GM21717 (cell line): ENCODE measurements around the gene ZNF408.
"Not testable (repeated sequence)": the region's sequence is repeated elsewhere in the genome, so short reads cannot be mapped to it uniquely, and the experiment has no call there.

Experiments used
- ATAC-seq: cut with Tn5 transposase; IDR thresholded peaks from one replicate; pipeline ENCODE4 v1.9.1; 2021; ENCODE audit warnings: mild to moderate bottlenecking, moderate library complexity; ENCODE audit not compliant: unreplicated experiment

ZNF408 gene

GRCh38 chr11:46696212-46696558 is 4.6 kb upstream of the ZNF408 start:
- no peak for ATAC-seq

GRCh38 chr11:46697303-46697702 is 3.5 kb upstream of the ZNF408 start:
- ATAC-seq = no peak

GRCh38 chr11:46697723-46698122 is 3.1 kb upstream of the ZNF408 start:
- no peak for ATAC-seq

GRCh38 chr11:46698597-46698996 is 2.2 kb upstream of the ZNF408 start:
- ATAC-seq = no peak

- peak; percentile 4 for ATAC-seq
Observed at GRCh38 chr11:46701078-46701654, 335 bp downstream of the ZNF408 start.

GRCh38 chr11:46705070-46705688 is 4.3 kb downstream of the ZNF408 start:
- ATAC-seq = no peak

GRCh38 chr11:46706886-46707285 is 6.1 kb downstream of the ZNF408 start:
- no peak for ATAC-seq

- ATAC-seq = not testable (repeated sequence)
Observed at GRCh38 chr11:46709351-46709750, 8.5 kb downstream of the ZNF408 start.

- no peak for ATAC-seq
Observed at GRCh38 chr11:46710821-46711269, 10.0 kb downstream of the ZNF408 start.

- ATAC-seq = no peak
Observed at GRCh38 chr11:46711303-46711702, 10.5 kb downstream of the ZNF408 start.

- ATAC-seq = no peak
Observed at GRCh38 chr11:46712874-46713576, 12.2 kb downstream of the ZNF408 start.

GRCh38 chr11:46717825-46718154 is 17.0 kb downstream of the ZNF408 start:
- not testable (repeated sequence) for ATAC-seq

- ATAC-seq = no peak
Observed at GRCh38 chr11:46718155-46719019, 17.6 kb downstream of the ZNF408 start.

GRCh38 chr11:46719048-46719542 is 18.3 kb downstream of the ZNF408 start, which contains the start of gene F2:
Gene F2 (plus strand): TSS chr11:46719213. CDS start chr11:46719236, 23 bp downstream.
- ATAC-seq = no peak

- no peak for ATAC-seq
Observed at GRCh38 chr11:46719543-46720218, 18.9 kb downstream of the ZNF408 start.

- ATAC-seq = no peak
Observed at GRCh38 chr11:46721286-46721685, 20.5 kb downstream of the ZNF408 start.

- no peak for ATAC-seq
Observed at GRCh38 chr11:46722566-46723358, 21.9 kb downstream of the ZNF408 start.

- ATAC-seq = no peak
Observed at GRCh38 chr11:46723359-46723680, 22.5 kb downstream of the ZNF408 start.

GRCh38 chr11:46724088-46724487 is 23.3 kb downstream of the ZNF408 start:
- no peak for ATAC-seq
